GM12878 (cell line): ENCODE measurements around the gene DCAF11.

Experiments
- BHLHE40 ChIP-seq, 2 experiments: fragments of 450-650 bp in 1 of 2; IDR thresholded peaks; 2 replicates each; pipeline ENCODE4 v1.6.1; 2011 to 2017; ENCODE audit warnings: low read depth in 2 of 2, borderline replicate concordance in 1 of 2, improper control_type of control experiment in 1 of 2, low read length in 1 of 2, mild to moderate bottlenecking in 1 of 2
- CEBPB ChIP-seq, 2 experiments: fragments of 150-350 bp in 1 of 2; IDR thresholded peaks; 2 replicates each; pipeline ENCODE4 v1.6.1; 2012 to 2014; ENCODE audit warnings: low read depth in 2 of 2, low read length in 2 of 2, borderline replicate concordance in 1 of 2, inconsistent platforms in 1 of 2
- DPF2 ChIP-seq: fragments of 450-650 bp; IDR thresholded peaks from 2 replicates; pipeline ENCODE4 v1.6.1; 2017; ENCODE audit warnings: mild to moderate bottlenecking
- GABPA ChIP-seq: IDR thresholded peaks from 2 replicates; pipeline ENCODE4 v1.6.1; 2014; ENCODE audit warnings: antibody characterized with exemption, low read depth, mild to moderate bottlenecking, inconsistent platforms
- POLR2A ChIP-seq: IDR thresholded peaks from 2 replicates; pipeline ENCODE4 v1.6.1; 2011; ENCODE audit warnings: low read depth, mild to moderate bottlenecking, low read length
- POLR2AphosphoS5 ChIP-seq: IDR thresholded peaks from 2 replicates; pipeline ENCODE4 v1.6.1; 2011; ENCODE audit warnings: mild to moderate bottlenecking, low read length, inconsistent platforms
- RAD21 ChIP-seq: IDR thresholded peaks from 2 replicates; pipeline ENCODE4 v1.6.1; 2011; ENCODE audit warnings: mild to moderate bottlenecking, low read depth, low read length, moderate library complexity; ENCODE audit not compliant: insufficient read depth
- STAT1 ChIP-seq: fragments of 450-650 bp; conservative IDR thresholded peaks from 2 replicates; pipeline ENCODE4 v1.6.1; 2014; ENCODE audit warnings: antibody characterized with exemption, mild to moderate bottlenecking
- ZZZ3 ChIP-seq: IDR thresholded peaks from 2 replicates; pipeline ENCODE4 v1.6.1; 2011; ENCODE audit warnings: low read depth; ENCODE audit not compliant: control insufficient read depth, insufficient read length
- TF ChIP-seq, protein P1 (sequence below): fragments of 450-650 bp; IDR thresholded peaks from 2 replicates; pipeline ENCODE4 v1.6.1; 2014; ENCODE audit warnings: mild to moderate bottlenecking
- TF ChIP-seq, protein P2 (sequence below): IDR thresholded peaks from 2 replicates; pipeline ENCODE4 v1.6.1; 2012; ENCODE audit warnings: low read depth, low read length, improper control_type of control experiment
- TF ChIP-seq, protein P3 (sequence below), 3 experiments: IDR thresholded peaks in 2 of 3; conservative IDR thresholded peaks in 1 of 3; 2 replicates each; pipeline ENCODE4 v1.5.1; 2011; ENCODE audit warnings: low read depth in 3 of 3, low read length in 3 of 3, mild to moderate bottlenecking in 3 of 3, control low read depth in 2 of 3, moderate library complexity in 2 of 3, inconsistent platforms in 1 of 3, mixed read lengths in 1 of 3; ENCODE audit not compliant: control insufficient read depth in 2 of 3, insufficient read depth in 1 of 3; ENCODE audit errors: extremely low read depth in 1 of 3
- TF ChIP-seq, protein P4 (sequence below): IDR thresholded peaks from 2 replicates; pipeline ENCODE4 v1.6.1; 2011; ENCODE audit warnings: borderline replicate concordance, low read depth, mild to moderate bottlenecking, moderate library complexity, mixed read lengths, low read length; ENCODE audit not compliant: insufficient read depth; ENCODE audit errors: extremely low read length

DNA sequence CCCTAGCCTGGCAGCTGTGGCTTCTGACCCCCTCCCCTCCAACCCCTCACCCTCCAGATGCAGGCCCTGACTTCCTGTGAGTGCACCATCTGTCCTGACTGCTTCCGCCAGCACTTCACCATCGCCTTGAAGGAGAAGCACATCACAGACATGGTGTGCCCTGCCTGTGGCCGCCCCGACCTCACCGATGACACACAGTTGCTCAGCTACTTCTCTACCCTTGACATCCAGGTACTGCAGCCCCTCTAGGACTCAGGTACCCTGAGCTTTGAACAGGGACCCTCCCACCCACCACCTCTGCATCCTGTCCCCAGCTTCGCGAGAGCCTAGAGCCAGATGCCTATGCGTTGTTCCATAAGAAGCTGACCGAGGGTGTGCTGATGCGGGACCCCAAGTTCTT, 40.5 kb downstream of the DCAF11 start:
- TF ChIP-seq, protein P1, sequence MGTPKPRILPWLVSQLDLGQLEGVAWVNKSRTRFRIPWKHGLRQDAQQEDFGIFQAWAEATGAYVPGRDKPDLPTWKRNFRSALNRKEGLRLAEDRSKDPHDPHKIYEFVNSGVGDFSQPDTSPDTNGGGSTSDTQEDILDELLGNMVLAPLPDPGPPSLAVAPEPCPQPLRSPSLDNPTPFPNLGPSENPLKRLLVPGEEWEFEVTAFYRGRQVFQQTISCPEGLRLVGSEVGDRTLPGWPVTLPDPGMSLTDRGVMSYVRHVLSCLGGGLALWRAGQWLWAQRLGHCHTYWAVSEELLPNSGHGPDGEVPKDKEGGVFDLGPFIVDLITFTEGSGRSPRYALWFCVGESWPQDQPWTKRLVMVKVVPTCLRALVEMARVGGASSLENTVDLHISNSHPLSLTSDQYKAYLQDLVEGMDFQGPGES = no peak
- TF ChIP-seq BHLHE40 (IDR thresholded peaks at IDR 0.05; ENCODE audit: borderline replicate concordance in 1 of 2, low read depth in 2 of 2, low read length in 1 of 2) (no peak), GABPA (no peak), STAT1 (no peak), CEBPB (IDR thresholded peaks at IDR 0.05; ENCODE audit: borderline replicate concordance in 1 of 2, low read depth in 2 of 2, low read length in 2 of 2) (no peak), POLR2A (0 out of 2 replicates have a peak, but pooled peaks have one; percentile 34), DPF2 (no peak), ZZZ3 (no peak), RAD21 (no peak), POLR2AphosphoS5 (no peak)
- TF ChIP-seq, protein P2, sequence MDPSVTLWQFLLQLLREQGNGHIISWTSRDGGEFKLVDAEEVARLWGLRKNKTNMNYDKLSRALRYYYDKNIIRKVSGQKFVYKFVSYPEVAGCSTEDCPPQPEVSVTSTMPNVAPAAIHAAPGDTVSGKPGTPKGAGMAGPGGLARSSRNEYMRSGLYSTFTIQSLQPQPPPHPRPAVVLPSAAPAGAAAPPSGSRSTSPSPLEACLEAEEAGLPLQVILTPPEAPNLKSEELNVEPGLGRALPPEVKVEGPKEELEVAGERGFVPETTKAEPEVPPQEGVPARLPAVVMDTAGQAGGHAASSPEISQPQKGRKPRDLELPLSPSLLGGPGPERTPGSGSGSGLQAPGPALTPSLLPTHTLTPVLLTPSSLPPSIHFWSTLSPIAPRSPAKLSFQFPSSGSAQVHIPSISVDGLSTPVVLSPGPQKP = no peak
- TF ChIP-seq, protein P3, sequence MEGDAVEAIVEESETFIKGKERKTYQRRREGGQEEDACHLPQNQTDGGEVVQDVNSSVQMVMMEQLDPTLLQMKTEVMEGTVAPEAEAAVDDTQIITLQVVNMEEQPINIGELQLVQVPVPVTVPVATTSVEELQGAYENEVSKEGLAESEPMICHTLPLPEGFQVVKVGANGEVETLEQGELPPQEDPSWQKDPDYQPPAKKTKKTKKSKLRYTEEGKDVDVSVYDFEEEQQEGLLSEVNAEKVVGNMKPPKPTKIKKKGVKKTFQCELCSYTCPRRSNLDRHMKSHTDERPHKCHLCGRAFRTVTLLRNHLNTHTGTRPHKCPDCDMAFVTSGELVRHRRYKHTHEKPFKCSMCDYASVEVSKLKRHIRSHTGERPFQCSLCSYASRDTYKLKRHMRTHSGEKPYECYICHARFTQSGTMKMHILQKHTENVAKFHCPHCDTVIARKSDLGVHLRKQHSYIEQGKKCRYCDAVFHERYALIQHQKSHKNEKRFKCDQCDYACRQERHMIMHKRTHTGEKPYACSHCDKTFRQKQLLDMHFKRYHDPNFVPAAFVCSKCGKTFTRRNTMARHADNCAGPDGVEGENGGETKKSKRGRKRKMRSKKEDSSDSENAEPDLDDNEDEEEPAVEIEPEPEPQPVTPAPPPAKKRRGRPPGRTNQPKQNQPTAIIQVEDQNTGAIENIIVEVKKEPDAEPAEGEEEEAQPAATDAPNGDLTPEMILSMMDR (IDR thresholded peaks at IDR 0.05 in 2 of 3, conservative IDR thresholded peaks at IDR 0.05 in 1 of 3; ENCODE audit: control insufficient read depth in 2 of 3, extremely low read depth in 1 of 3, insufficient read depth in 1 of 3, low read depth in 3 of 3, low read length in 3 of 3) = no peak
- TF ChIP-seq, protein P4, sequence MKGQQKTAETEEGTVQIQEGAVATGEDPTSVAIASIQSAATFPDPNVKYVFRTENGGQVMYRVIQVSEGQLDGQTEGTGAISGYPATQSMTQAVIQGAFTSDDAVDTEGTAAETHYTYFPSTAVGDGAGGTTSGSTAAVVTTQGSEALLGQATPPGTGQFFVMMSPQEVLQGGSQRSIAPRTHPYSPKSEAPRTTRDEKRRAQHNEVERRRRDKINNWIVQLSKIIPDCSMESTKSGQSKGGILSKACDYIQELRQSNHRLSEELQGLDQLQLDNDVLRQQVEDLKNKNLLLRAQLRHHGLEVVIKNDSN = no peak
